CD4-positive, alpha-beta T cell treated with Interferon gamma for 1 hour (primary cell): ENCODE data around the gene PISD.
"Not testable (repeated sequence)": the region's sequence is repeated elsewhere in the genome, so short reads cannot be mapped to it uniquely, and the experiment has no call there.

Experiments
- DNase-seq: peaks from one replicate; pipeline ENCODE4 v3.0.0-alpha.2; 2020

PISD gene

GRCh38 chr22:31661851-31662667 lies at the start of gene PISD:
Gene PISD, minus strand, starts transcription at chr22:31662215. Its CDS starts 7 bp downstream, at chr22:31662208.
- DNase-seq: peak; percentile 95

- DNase-seq: not testable (repeated sequence)
Measured at GRCh38 chr22:31711226-31711625, 49.2 kb upstream of the PISD start.

GRCh38 chr22:31707519-31707918 lies 45.5 kb upstream of the PISD start:
- no peak for DNase-seq

- DNase-seq: no peak
Measured at GRCh38 chr22:31695423-31695822, 33.4 kb upstream of the PISD start.

- not testable (repeated sequence) for DNase-seq
Measured at GRCh38 chr22:31694046-31694445, 32.0 kb upstream of the PISD start.

GRCh38 chr22:31692186-31692886 lies 30.3 kb upstream of the PISD start:
- DNase-seq: no peak

- DNase-seq: no peak
Measured at GRCh38 chr22:31691408-31691807, 29.4 kb upstream of the PISD start.

- DNase-seq: no peak
Measured at GRCh38 chr22:31683181-31684105, 21.4 kb upstream of the PISD start.

- DNase-seq: no peak
Measured at GRCh38 chr22:31682751-31683150, 20.7 kb upstream of the PISD start.

GRCh38 chr22:31681349-31682345 lies 19.6 kb upstream of the PISD start:
- no peak for DNase-seq

GRCh38 chr22:31680861-31681341 lies 18.9 kb upstream of the PISD start:
- no peak for DNase-seq

GRCh38 chr22:31678748-31679147 lies 16.7 kb upstream of the PISD start:
- no peak for DNase-seq

- peak; percentile 95 for DNase-seq
Measured at GRCh38 chr22:31676700-31677099, 14.7 kb upstream of the PISD start.

- not testable (repeated sequence) for DNase-seq
Measured at GRCh38 chr22:31674219-31674618, 12.2 kb upstream of the PISD start.

GRCh38 chr22:31668849-31669248 lies 6.8 kb upstream of the PISD start:
- not testable (repeated sequence) for DNase-seq

GRCh38 chr22:31662668-31663037 lies 638 bp upstream of the PISD start:
- DNase-seq: no peak

- not testable (repeated sequence) for DNase-seq
Measured at GRCh38 chr22:31660860-31661341, 1.1 kb downstream of the PISD start.

GRCh38 chr22:31659246-31659645 lies 2.8 kb downstream of the PISD start:
- no peak for DNase-seq

GRCh38 chr22:31654408-31654807 lies 7.6 kb downstream of the PISD start:
- no peak for DNase-seq

GRCh38 chr22:31653944-31654343 lies 8.1 kb downstream of the PISD start:
- DNase-seq: no peak

- no peak for DNase-seq
Measured at GRCh38 chr22:31652911-31653684, 8.9 kb downstream of the PISD start.
